ENCODE data around the gene CTNNAL1.

GRCh38 chr9:108980893-108981292 lies 32.4 kb downstream of the CTNNAL1 start:
- TF ChIP-seq, protein P1, sequence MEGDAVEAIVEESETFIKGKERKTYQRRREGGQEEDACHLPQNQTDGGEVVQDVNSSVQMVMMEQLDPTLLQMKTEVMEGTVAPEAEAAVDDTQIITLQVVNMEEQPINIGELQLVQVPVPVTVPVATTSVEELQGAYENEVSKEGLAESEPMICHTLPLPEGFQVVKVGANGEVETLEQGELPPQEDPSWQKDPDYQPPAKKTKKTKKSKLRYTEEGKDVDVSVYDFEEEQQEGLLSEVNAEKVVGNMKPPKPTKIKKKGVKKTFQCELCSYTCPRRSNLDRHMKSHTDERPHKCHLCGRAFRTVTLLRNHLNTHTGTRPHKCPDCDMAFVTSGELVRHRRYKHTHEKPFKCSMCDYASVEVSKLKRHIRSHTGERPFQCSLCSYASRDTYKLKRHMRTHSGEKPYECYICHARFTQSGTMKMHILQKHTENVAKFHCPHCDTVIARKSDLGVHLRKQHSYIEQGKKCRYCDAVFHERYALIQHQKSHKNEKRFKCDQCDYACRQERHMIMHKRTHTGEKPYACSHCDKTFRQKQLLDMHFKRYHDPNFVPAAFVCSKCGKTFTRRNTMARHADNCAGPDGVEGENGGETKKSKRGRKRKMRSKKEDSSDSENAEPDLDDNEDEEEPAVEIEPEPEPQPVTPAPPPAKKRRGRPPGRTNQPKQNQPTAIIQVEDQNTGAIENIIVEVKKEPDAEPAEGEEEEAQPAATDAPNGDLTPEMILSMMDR (IDR thresholded peaks at IDR 0.05) = no peak
- TF ChIP-seq POLR2A (IDR thresholded peaks at IDR 0.05) = no peak

Measured in thyroid gland (tissue), 4 donors.